ENCODE data around the gene TRIM7.
"Not testable (repeated sequence)": the region's sequence is repeated elsewhere in the genome, so short reads cannot be mapped to it uniquely, and the experiment has no call there.

Gene TRIM7

GRCh38 chr5:181167814-181168488, 37.0 kb downstream of the TRIM7 start:
- peak; percentile 31 for DNase-seq (ENCODE audit: low read depth)
- no peak overlapping the region for H3K4me3 ChIP-seq (ENCODE audit: low read length)
- TF ChIP-seq CTCF (IDR thresholded peaks at IDR 0.05; ENCODE audit: insufficient read depth, low read depth, low read length, missing control alignments), result peak; percentile 37

- no peak overlapping the region for H3K4me3 ChIP-seq (ENCODE audit: low read length)
- no peak for DNase-seq (ENCODE audit: low read depth)
- no peak for TF ChIP-seq CTCF (IDR thresholded peaks at IDR 0.05; ENCODE audit: insufficient read depth, low read depth, low read length, missing control alignments)
Measured at GRCh38 chr5:181166812-181167733, 37.9 kb downstream of the TRIM7 start.

GRCh38 chr5:181164076-181164952, 40.7 kb downstream of the TRIM7 start:
- H3K4me3 ChIP-seq (ENCODE audit: low read length), result no peak overlapping the region
- TF ChIP-seq CTCF (IDR thresholded peaks at IDR 0.05; ENCODE audit: insufficient read depth, low read depth, low read length, missing control alignments), result no peak
- DNase-seq (ENCODE audit: low read depth), result no peak

- no peak overlapping the region for H3K4me3 ChIP-seq (ENCODE audit: low read length)
- no peak for TF ChIP-seq CTCF (IDR thresholded peaks at IDR 0.05; ENCODE audit: insufficient read depth, low read depth, low read length, missing control alignments)
- DNase-seq (ENCODE audit: low read depth), result no peak
Measured at GRCh38 chr5:181163487-181164075, 41.4 kb downstream of the TRIM7 start.

GRCh38 chr5:181161534-181162175, 43.3 kb downstream of the TRIM7 start:
- no peak overlapping the region for H3K4me3 ChIP-seq (ENCODE audit: low read length)
- DNase-seq (ENCODE audit: low read depth), result no peak
- no peak for TF ChIP-seq CTCF (IDR thresholded peaks at IDR 0.05; ENCODE audit: insufficient read depth, low read depth, low read length, missing control alignments)

- not testable (repeated sequence) for H3K4me3 ChIP-seq (ENCODE audit: low read length)
Measured at GRCh38 chr5:181160755-181161533, 44.1 kb downstream of the TRIM7 start.

More at GRCh38 chr5:181160755-181161533, 44.1 kb downstream of the TRIM7 start:
- DNase-seq (ENCODE audit: low read depth), result peak; percentile 66

Measured in epithelial cell of esophagus (primary cell).